K562 (cell line): ENCODE results near the gene JPT2. TPM values are rescaled to one million over a fixed set of nuclear protein-coding genes. Genes with fewer than 3 reads are reported as not detected.
A peak's percentile ranks its signal among the peaks of the same experiment; 100 is the strongest.

Experiments
- CBFB ChIP-seq: sonication (generic); formaldehyde crosslinking; IDR thresholded peaks from 2 replicates; pipeline ENCODE4 v1.4.0; 2020; ENCODE audit warnings: mild to moderate bottlenecking, missing genetic modification reagents
- CBX3 ChIP-seq, 2 experiments: IDR thresholded peaks; 1 replicate in 1 of 2; 2 replicates in 1 of 2; pipeline ENCODE4 v1.6.1; 2012; ENCODE audit warnings: inconsistent platforms in 2 of 2, low read length in 2 of 2, borderline replicate concordance in 1 of 2, control low read depth in 1 of 2
- CHCHD3 ChIP-seq: fragments of 250-450 bp; sonication (Bioruptor Pico); IDR thresholded peaks from 2 replicates; pipeline ENCODE4 v2.1.2; 2022; ENCODE audit warnings: mild to moderate bottlenecking
- CTBP1 ChIP-seq: fragments of 450-650 bp; IDR thresholded peaks from 2 replicates; pipeline ENCODE4 v1.6.1; 2016; ENCODE audit warnings: borderline replicate concordance
- CXXC5 ChIP-seq: fragments of 250-450 bp; sonication (Bioruptor Pico); IDR thresholded peaks from 2 replicates; pipeline ENCODE4 v1.8.0; 2022; ENCODE audit warnings: inconsistent platforms, mild to moderate bottlenecking, moderate library complexity
- ELF2 ChIP-seq: fragments of 250-450 bp; sonication (Bioruptor Pico); IDR thresholded peaks from 2 replicates; pipeline ENCODE4 v1.5.0; 2021; ENCODE audit warnings: mild to moderate bottlenecking
- HDAC2 ChIP-seq: fragments of 450-650 bp; IDR thresholded peaks from 2 replicates; pipeline ENCODE4 v1.6.1; 2016; ENCODE audit warnings: mild to moderate bottlenecking
- JUN ChIP-seq, 2 experiments: sonication (generic) in 1 of 2; formaldehyde crosslinking in 1 of 2; IDR thresholded peaks; 2 replicates each; pipeline versions ENCODE4 v1.6.1 to v1.8.0; 2012 to 2022; ENCODE audit warnings: borderline replicate concordance in 2 of 2, mild to moderate bottlenecking in 2 of 2, improper control_type of control experiment in 1 of 2, low read depth in 1 of 2, low read length in 1 of 2, missing genetic modification reagents in 1 of 2
- KDM5B ChIP-seq: fragments of 200-600 bp; sonication (generic); IDR thresholded peaks from 2 replicates; pipeline ENCODE4 v1.6.1; 2012; ENCODE audit warnings: low read depth, mild to moderate bottlenecking, moderate library complexity, low read length, control low read depth, inconsistent platforms; ENCODE audit not compliant: insufficient replicate concordance
- L3MBTL2 ChIP-seq: fragments of 450-650 bp; IDR thresholded peaks from 2 replicates; pipeline ENCODE4 v1.6.1; 2016; ENCODE audit warnings: mild to moderate bottlenecking, moderate library complexity
- RBBP5 ChIP-seq: fragments of 200-600 bp; sonication (generic); IDR thresholded peaks from 2 replicates; pipeline ENCODE4 v1.6.1; 2012; ENCODE audit warnings: borderline replicate concordance, mild to moderate bottlenecking, low read length, control low read depth, inconsistent platforms; ENCODE audit not compliant: insufficient read depth, poor library complexity, severe bottlenecking
- USF1 ChIP-seq: sonication (generic); formaldehyde crosslinking; IDR thresholded peaks from 2 replicates; pipeline ENCODE4 v1.9.0; 2022; ENCODE audit warnings: mild to moderate bottlenecking, missing genetic modification reagents
- ZNF592 ChIP-seq: fragments of 450-650 bp; IDR thresholded peaks from 2 replicates; pipeline ENCODE4 v1.6.1; 2017; ENCODE audit warnings: antibody characterized with exemption, mild to moderate bottlenecking
- polyA plus RNA-seq, 8 experiments: library from polyadenylated mRNA; depleted of rRNA in 4 of 8; stranded (reverse) in 5 of 8; unstranded in 3 of 8; fragments of >200 nt; fragmentation: Nextera tagmentation in 2 of 8; fragmentation: Illumina TruSeq in 1 of 8; extraction: Ambion mirVana in 2 of 8; extraction: Trizol in 1 of 8; gene quantifications; 2 replicates each; pipeline versions ENCODE4 v1.2.1 to v1.2.3, GENCODE V29; 2011 to 2014; ENCODE audit warnings: inconsistent platforms in 1 of 8, missing spikeins in 1 of 8
- total RNA-seq, 7 experiments: library from RNA; depleted of rRNA in 6 of 7; stranded (reverse); fragments of >200 nt in 6 of 7; fragmentation: Illumina TruSeq in 2 of 7; extraction: Trizol in 2 of 7; gene quantifications; 2 replicates each; pipeline versions ENCODE4 v1.2.1 to v1.2.3, GENCODE V29; 2011 to 2021; ENCODE audit warnings: low replicate concordance in 1 of 7
- TF ChIP-seq, protein P1 (sequence below): fragments of 450-650 bp; IDR thresholded peaks from 2 replicates; pipeline ENCODE4 v1.6.1; 2016

Gene JPT2
- total and polyA plus RNA-seq, 9 of the 15 experiments (the other 6 are each of a cell fraction or from before 2014, with no cell fraction given): 25.5 to 133 (median 106) TPM

- TF ChIP-seq ELF2 (CRISPR knock-in tag) (no peak), CBFB (CRISPR knock-in tag) (0 out of 2 replicates have a peak, but pooled peaks have one; percentile 61), JUN (IDR thresholded peaks at IDR 0.05; ENCODE audit: borderline replicate concordance, low read depth, low read length) (no peak), JUN (CRISPR knock-in tag; IDR thresholded peaks at IDR 0.05; ENCODE audit: borderline replicate concordance) (no peak), CBX3 (IDR thresholded peaks at IDR 0.05; ENCODE audit: borderline replicate concordance in 1 of 2, low read length in 2 of 2) (no peak), CTBP1 (peak; percentile 44; the same call in 1 of the 2 replicates), HDAC2 (peak; percentile 37; the same call in 1 of the 2 replicates), KDM5B (peak; percentile 49), RBBP5 (peak; percentile 73), L3MBTL2 (peak; percentile 51; the same call in 1 of the 2 replicates), CXXC5 (peak; percentile 73), CHCHD3 (CRISPR knock-in tag) (no peak), USF1 (peak; percentile 53), ZNF592 (0 out of 2 replicates have a peak, but pooled peaks have one; percentile 38)
- TF ChIP-seq, protein P1, sequence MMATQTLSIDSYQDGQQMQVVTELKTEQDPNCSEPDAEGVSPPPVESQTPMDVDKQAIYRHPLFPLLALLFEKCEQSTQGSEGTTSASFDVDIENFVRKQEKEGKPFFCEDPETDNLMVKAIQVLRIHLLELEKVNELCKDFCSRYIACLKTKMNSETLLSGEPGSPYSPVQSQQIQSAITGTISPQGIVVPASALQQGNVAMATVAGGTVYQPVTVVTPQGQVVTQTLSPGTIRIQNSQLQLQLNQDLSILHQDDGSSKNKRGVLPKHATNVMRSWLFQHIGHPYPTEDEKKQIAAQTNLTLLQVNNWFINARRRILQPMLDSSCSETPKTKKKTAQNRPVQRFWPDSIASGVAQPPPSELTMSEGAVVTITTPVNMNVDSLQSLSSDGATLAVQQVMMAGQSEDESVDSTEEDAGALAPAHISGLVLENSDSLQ: peak; percentile 87
Measured at GRCh38 chr16:1708768-1709180, 30.7 kb downstream of the JPT2 start (continued).
